NCI-H2196 treated with DMSO at 0.1 percent for 48 hours (cell line): ENCODE data around the gene LDLRAD4.
"Not testable (repeated sequence)": the region's sequence is repeated elsewhere in the genome, so short reads cannot be mapped to it uniquely, and the experiment has no call there.

Experiments
- DNase-seq: peaks from one replicate; lab custom pipeline; 2025; ENCODE audit not compliant: unreplicated experiment; lab: John Stamatoyannopoulos, UW

Gene LDLRAD4

DNA sequence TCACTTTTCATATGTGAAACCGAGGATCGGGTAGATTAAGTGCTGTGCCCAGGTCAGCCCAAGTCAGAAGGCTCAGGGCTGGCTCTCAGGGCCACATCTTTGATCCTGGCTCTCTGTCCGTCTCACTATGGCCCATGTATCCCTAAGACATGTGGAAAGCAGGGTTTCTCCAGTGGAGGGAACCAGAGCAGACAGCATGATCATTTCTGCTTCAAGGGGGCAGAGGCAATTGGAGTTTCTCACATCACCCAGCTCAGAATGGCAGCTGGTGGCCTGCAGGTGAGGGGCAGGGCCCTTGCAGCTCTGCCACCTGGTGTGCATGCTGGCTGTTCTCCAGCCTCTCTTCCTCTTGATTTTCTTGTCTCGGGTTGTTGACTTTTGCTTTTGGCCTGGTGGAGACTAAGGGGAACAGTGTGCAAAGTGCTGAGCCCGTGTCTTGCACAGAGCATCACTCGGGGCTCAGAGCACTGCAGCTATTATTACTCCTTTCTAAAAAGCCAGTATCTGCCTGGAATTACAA lies 27.0 kb downstream of the LDLRAD4 start:
- no peak for DNase-seq

DNA sequence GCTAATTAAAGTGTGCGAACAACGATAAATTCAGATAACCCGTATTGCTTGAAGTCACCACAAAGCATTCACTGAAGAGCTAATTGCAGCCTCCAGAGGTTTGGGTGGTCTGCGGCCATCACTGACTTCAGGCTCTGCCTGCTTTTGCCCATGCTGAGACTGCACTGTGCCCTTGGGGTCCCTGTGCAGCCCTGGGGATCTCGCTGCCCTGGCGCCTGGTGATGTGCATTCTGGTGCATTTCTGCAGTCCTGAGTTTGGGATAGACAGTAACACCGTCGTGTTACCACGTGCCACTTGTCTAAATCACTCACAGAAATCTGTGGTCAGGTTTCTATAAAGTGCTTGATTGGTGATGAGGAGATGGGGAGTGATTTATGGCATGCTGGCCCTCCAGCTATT lies 27.6 kb downstream of the LDLRAD4 start:
- no peak for DNase-seq

DNA sequence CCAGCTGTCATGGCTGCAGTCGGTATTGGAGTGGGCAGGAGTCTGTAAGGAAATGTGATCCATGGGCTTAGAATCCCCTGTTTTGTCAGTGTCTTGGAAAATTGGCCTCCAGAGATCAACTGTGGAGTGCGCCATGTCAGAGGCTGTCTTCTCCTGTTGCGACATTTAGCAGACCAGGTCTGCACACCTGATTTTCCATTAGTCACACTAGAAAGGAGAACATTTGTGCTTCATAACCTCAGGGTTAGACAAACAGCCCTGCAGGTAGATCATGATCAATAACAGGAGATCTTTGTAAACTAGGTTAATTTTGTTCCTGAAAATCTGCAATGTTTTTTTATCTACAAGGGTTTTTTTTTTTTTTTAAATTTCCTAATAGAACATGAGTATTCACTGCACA lies 28.0 kb downstream of the LDLRAD4 start:
- no peak for DNase-seq

DNA sequence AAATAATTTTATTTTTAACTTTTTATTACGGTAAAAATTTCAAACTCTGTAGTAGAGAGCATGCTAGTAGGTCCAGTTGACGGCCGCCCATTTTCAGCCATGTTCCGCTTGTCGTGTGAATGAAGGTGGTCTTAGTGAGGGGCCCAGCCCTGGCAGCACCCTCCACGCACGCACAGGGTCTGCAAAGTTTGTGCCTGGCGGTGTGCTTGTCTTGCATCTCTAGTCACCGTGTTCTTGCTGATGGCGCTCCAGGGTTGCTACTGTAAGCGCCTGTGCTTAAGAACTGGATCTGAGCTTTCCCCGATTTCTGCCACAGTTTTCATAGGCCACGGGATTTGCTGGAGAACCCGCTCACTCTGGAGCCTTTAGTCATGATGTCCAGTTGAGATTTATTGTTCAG lies 28.9 kb downstream of the LDLRAD4 start:
- no peak for DNase-seq

DNA sequence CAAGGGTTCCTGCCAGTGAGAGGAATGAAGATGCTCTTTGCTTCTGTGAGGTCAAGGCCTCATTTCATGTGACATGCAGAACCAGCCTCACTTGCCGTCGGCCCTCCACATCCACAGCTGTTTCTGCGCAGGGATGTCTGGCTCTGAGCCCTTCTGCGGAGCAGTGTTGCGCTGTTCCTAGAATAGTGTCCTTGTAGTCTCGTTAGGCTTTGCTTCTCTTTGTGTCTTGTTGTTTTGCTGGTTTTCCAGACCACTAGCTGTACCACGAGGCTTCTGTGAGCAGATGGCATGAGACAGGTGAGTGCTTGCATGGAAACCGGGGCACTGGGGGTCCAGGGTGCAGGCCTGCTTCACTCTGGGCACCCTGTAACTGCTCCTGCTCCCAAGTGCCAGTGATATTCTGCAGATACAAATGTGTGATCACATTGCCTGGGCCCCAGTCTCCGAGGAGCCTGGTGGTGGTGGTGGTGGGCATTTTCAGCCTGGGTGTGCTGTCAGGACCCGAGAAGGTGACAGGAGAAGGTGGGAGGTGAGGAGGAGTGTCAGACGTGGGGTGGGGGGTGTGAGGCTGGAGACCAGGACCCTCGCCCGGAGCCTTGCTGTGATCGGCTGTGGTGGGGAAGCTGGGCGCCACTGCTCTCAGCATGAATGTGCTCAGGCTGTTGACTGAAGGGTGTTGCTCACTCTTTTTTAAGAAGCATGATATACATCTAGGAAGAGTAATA lies 34.3 kb downstream of the LDLRAD4 start:
- no peak for DNase-seq

DNA sequence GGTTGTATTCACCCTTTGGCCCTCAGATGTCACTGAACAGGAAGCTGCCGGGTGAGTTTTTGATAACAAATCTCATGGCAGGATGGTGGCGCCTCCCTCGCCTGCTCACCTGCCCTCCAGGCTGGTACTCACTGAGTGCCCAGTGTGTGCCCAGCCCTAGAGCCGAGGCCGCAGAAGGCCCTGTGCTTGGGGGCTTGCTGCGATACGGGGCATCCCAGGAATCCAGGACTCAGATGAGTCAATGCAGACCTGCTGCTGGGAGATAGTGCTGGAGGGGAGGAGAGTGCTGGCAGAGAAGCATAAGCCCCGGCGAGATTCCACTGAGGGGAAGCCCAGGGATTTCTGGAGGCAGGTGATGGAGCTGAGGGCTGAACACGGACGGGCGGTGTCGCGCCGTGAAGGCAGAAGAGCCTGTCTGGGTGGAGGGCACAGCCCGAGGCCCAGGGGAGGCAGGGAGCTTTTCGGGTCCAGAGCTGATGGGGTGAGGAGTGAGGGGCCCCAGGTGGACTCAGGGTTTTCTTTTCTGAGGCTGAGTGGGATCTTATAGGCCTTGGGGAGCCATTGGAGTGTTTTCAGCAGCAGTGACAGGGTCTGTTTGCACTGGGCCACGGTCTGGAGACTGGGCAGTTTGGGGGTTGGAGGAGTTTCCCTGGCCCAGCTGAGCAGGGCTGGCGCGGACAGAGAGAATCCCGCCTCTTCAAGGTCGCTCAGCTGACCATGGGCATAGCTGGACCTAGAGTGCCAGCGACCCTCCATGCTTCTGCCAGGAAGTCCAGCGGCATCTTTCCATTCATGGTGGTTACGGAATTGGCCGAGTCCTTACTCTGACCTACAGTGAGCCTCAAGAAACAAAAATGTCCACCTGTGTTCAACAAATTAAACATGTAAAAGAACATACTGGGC lies 35.5 kb downstream of the LDLRAD4 start:
- DNase-seq = no peak

DNA sequence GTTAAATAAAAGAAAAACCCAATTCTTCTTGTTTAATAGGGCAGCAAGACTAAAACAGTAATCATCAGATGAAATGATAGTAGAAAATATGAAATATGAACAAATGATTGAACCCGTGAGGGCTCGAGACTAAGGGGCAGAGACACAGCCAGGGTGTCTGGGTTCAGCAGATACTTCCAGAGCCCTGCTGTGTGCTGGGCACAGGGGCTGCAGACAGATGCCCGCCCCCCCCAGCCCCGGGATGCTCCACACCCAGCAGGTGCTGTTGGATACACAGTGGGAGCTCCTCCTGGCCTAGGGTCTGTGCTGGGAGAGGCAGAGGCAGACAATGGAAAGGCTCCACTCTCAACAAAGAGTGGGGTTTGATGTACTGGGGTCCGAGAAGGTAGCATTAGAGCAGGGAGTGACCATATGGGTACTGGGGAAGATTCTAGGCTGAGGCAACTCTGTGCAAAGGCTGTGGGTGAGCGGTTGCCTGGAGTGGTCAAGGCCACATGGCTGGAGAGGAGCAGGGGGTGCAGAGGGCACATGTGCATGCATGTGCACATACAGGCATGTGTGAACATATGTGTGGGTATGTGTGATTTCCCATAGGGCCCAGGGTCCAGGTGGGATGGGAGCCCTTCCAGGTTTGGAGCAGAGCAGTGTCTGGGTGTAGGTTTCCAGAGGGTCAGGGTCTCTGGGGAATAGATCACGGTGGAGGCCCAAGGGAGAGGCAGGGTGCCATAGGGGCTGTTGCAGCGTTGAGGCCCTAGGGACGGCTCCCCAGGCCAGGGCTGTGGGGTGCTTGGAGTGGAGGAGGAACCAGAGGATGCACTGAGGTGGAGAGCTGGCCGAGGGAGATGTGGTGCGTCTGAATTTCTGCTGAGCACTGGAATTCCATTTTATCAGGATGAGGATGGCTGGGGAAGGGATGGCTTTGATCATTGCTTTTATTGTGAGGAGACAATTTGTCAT lies 36.7 kb downstream of the LDLRAD4 start:
- no peak for DNase-seq

DNA sequence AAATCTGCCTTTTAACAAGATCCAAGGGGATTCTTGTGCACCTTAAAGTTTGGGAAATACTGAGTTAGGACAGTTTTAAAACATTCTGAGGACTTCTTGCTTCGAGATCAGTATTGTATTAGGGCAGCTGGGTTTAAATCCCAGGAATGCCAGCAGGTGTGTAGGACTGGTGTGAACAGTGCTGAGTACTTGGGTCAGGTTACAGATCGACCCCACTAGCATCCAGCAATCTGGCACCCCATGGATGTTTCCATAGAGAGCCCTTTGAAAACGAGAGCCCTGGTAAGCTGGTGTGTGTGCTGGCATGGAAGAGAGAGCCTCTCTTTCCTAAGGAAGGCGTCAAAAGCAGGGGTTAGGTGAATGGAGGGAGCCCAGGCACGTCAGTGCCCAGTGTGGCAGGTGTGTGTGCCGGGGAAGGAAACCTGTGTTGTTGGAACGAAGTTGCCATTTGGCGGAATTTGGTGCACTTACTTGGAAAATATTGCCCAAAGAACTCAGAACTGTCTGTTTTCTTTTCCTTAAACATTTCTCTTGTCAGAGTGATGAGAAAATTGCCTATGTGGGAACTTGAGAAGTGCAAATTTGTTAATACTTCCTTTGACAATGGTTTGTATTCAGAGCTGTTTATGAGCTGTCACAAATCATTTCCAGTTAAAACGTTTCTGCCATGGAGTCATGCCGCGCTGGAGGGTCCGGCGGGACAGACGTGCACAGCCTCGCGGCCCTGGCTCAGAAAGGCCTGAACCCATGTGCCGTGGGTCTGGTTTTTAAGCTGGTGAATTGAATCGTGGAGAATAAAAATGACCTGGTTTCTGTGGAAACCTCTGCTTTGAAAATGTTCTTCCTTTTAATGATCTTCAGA lies 38.1 kb downstream of the LDLRAD4 start:
- DNase-seq = no peak

DNA sequence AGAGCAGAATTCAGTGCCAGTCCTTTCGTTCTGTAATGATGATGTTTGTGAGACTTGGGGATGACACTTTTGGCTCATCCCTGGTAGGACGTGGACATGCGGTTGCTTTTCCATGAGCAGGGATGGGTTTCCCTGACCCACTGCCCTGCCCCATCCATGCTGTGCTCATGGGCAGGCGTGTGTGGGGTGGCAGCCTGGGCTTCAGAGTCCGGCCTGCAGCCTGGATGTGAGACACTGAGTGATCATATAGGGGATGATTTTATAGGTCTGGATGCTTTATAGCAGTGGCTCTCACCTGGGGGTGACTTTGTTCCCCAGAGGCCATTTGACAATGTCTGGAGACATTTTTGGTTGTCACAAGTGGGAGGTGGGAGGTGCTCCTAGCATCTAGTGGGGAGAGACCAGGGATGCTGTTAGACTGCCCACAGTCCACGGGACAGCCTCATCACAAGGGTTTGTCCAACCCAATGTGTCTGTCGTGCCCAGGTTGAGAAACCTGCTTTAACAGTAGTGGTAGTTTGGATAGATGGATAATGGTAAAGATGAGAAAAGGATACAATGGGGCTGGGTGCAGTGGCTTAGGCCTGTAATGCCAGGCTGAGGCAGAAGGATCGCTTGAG lies 38.9 kb downstream of the LDLRAD4 start:
- DNase-seq = no peak

DNA sequence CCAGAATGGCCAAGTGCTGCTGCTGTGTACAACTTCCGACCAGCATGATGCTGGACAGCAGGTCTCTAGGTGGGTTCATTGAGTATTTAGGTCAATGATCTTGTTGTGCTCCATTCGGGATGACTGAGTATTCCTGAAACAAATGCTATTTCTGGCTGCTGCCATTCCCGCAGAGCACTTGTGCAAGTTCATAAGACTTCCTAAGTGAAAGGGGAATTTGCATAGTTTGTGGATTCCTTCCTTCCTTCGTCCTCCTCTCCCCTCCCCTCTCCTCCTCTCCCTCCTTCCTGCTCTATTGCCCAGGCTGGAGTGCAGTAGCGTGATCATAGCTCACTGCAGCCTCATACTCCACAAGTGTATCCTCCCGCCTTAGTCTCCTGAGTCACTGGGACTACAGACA lies 40.4 kb downstream of the LDLRAD4 start:
- DNase-seq = no peak

DNA sequence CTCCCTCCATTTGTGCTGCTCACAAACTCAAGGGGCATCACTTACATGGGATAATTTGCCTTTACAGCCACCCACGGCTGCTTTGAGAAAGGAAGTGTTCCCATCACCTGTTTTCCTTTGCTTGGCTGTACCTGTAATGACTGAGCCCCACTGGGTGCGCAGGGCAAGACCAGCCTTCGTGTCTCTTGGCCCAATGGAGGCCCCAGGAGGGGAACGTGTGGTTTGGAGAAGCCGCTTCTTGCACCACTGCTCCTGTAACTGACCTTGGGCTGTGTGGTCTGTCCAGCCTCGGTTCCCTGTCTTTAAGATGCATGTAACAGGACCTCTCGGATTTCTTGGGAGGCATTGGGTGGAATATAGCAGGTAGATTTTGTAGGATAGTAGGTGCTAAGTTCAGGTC lies 41.1 kb downstream of the LDLRAD4 start:
- DNase-seq = no peak

DNA sequence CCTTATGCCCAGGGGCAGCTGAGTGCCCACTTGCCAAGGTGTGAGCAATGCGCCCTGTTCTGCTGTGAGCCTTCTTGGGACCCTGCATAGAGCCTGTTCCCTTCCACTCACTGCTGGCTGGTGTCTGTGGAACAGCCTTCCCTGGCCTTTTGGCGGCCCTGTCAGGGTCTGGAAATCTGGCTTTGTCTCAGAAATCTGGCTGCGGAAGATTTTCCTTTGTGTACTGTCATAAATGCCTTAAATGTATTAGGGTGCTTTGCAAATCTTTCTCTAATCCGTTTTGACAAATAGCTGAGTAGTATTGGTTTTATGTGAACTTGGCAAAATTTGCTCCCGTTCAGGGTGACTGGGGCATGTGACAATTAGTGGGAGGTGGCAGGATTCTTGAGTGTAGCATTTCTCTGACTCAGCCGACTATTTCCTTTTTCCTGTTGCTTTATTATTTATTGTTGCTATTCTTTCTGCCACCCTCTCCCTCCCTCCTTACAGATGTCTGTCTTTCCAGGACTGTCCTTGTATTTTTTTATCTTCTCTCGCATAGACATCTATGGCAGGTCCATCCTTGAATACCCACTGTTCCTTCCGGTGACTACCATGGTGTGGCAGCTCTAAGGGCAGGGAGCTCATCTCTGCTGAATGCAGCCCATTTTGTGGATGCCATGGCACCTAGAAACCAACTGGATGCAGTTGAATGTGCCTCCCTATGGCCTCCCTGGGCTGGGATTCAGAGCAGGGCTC lies 41.8 kb downstream of the LDLRAD4 start:
- DNase-seq = no peak

DNA sequence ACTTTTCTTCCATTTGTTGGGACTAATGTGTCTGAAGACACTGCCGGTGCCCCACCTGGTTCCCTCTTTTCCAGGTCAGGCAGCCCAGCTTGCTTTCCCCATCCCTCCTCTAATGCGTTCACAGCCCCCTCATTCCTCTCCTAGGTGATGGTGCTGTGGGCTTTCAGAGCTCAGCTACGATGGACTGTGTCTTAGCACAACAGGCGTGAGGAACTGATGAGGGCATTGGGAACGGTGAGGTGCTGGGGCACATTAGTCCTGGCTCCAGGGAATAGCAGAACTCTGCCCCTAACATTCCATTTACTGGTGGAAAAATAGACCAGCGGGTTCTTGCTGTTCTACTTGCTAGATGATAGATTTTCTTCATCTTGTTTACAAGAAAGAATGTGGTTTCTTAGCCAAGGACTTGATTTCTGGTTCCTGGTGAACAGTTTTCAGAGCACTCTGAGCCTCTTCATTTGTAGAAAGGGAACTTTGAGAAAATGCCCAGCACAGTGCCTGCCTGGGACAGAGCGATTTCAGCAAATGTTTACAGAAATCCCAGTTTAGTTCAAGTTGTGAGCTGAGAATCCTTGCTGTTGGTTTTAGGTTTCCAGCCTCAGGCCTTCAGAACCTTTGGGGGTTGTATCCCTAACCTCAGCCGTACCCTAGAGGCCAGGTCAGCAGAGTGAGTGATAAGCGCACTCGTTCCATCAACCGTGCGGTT lies 42.5 kb downstream of the LDLRAD4 start:
- DNase-seq = no peak

DNA sequence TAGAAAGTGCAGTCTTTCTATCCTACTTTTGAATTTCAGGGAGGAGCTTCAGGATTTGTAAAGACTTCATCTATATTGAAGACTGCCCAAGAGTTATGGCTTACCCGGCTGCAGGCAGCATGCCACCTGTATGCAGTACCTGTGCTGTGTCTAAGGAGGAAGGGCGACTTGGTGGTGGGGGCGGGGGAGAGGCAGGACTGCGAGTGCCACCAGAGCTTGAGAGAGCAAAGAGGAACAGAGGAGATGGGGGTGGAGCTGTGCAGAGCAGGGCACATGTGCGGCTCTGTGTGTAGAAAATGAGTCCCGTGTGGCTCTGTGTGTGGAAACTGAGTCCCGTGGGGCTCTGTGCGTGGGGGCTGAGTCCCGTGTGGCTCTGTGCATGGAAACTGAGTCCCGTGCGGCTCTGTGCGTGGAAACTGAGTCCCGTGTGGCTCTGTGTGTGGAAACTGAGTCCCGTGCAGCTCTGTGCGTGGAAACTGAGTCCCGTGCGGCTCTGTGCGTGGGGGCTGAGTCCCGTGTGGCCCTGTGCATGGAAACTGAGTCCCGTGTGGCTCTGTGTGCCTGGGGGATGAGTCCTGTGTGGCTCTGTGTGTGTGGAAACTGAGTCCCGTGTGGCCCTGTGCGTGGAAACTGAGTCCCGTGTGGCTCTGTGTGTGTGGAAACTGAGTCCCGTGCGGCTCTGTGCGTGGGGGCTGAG lies 43.2 kb downstream of the LDLRAD4 start:
- no peak for DNase-seq

DNA sequence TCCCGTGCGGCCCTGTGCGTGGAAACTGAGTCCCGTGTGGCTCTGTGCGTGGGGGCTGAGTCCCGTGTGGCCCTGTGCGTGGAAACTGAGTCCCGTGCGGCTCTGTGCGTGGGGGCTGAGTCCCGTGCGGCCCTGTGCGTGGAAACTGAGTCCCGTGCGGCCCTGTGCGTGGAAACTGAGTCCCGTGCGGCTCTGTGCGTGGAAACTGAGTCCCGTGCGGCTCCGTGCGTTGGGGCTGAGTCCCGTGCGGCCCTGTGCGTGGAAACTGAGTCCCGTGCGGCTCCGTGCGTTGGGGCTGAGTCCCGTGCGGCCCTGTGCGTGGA lies 43.8 kb downstream of the LDLRAD4 start:
- DNase-seq = not testable (repeated sequence)

DNA sequence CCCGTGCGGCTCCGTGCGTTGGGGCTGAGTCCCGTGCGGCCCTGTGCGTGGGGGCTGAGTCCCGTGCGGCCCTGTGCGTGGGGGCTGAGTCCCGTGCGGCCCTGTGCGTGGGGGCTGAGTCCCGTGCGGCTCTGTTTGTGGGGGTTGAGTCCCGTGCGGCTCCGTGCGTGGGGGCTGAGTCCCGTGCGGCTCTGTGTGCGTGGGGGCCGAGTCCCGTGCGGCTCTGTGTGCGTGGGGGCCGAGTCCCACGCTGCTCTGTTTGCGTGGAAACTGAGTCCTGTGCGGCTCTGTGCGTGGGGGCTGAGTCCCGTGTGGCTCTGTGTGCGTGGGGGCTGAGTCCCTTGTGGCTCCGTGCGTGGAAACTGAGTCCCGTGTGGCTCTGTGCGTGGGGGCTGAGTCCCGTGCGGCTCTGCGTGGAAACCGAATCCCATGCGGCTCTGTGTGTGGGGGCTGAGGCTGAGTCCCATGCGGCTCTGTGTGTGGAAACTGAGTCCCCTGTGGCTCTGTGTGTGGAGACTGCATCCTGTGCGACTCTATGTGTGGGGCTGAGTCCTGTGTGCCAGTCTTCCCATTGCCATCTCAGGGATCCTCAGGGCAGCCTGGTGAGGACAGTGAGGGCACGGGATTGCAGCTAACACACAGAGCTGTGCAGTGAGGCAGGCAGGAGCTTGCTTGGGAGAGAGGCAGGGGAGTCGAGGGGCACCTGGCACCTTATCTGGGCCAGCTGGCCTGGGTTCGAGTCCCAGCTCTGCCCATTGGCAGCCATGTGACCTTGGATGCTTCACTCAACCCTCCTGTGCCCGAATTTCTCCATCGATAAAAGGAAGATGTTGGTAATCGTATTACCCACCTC lies 44.5 kb downstream of the LDLRAD4 start:
- no peak for DNase-seq
